CD4-positive, alpha-beta T cell treated with Interleukin-12 subunit alpha and Interleukin-12 subunit beta, for 1 hour (primary cell): Measurements from ENCODE around the gene NAPSA.
A peak's percentile ranks its signal among the peaks of the same experiment; 100 is the strongest.

ENCODE experiments used
- DNase-seq: peaks from one replicate; pipeline ENCODE4 v3.0.0-alpha.2; 2020

The NAPSA gene

GRCh38 chr19:50383852-50384684 is 18.6 kb upstream of the NAPSA start, which contains the start of gene POLD1:
Gene POLD1, plus strand, starts transcription at chr19:50384347. Its CDS starts 14,505 bp downstream, at chr19:50398852.
- peak; percentile 99 for DNase-seq

GRCh38 chr19:50383001-50383851 is 17.8 kb upstream of the NAPSA start:
- DNase-seq, result no peak

- DNase-seq, result no peak
These were observed 16.7 kb upstream of the NAPSA start for GRCh38 chr19:50381881-50382729.

DNA sequence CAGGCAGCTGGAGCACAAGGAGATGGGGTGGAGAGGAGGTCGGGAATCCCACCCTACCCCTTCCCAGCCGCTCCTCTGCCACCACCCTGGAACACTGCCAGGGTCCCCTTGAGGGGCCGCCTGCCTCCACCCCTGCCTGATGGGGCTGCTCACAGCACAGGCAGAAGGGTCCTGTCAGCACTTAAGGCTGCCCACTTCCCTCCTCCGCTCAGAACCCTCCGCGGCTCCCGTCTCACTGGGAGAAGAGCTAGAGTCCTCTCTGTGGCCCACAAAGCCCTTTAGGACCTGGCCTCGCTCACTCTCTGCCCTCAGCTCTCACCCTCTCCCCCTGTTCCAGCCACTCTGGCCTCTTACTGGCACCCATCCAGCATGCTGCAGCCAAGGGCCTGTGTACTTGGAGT is 15.3 kb upstream of the NAPSA start:
- no peak for DNase-seq

DNA sequence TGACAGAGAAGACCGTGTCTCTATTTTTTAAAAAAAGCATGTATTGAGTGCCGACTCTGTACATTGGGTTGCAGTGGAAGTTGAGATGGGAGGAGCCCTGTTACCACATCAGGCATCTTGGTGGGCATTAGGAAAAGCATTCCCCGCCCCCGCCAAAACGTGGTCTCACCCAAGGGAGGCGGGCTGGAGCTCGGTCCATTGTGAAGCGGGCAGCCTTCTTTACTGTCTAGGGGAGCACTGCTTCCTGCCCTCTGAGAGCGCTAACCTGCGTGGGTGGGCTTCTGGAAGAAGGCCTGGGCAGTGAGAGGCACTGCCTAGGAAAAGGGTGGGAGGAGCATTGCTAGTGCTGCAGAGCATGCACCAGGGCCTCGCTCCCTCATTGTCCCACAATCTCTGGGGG is 14.7 kb upstream of the NAPSA start:
- no peak for DNase-seq

- DNase-seq, result no peak
These were observed 14.2 kb upstream of the NAPSA start for GRCh38 chr19:50379602-50380001.

DNA sequence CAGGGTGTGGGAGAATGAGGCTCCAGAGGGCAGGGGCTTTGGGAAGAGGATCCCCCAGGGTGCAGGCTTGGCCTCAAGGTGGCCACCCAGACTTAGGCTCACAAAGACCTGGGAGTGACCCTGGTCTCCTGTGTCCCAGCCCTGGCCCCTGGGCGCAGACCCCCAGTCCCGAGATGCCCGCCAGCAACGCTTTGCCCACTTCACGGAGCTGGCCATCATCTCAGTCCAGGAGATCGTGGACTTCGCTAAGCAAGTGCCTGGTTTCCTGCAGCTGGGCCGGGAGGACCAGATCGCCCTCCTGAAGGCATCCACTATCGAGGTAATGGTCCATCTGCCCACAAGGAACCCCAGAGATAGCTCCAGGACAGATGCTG is 13.4 kb upstream of the NAPSA start:
- DNase-seq, result no peak

- no peak for DNase-seq
These were observed 12.9 kb upstream of the NAPSA start for GRCh38 chr19:50378169-50378862.

DNA sequence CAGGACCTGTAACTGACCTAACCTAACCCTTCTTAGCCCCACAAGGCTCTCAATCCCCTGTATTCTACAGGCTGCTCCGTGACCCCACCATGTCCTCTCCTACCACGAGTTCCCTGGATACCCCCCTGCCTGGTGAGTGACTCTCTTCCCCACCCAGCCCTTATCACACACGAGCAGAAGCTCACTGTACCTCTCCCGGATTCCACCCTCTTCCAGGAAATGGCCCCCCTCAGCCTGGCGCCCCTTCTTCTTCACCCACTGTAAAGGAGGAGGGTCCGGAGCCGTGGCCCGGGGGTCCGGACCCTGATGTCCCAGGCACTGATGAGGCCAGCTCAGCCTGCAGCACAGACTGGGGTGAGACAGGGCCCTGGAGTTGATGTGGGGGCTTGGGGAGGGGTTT is 12.1 kb upstream of the NAPSA start:
- DNase-seq, result no peak

DNA sequence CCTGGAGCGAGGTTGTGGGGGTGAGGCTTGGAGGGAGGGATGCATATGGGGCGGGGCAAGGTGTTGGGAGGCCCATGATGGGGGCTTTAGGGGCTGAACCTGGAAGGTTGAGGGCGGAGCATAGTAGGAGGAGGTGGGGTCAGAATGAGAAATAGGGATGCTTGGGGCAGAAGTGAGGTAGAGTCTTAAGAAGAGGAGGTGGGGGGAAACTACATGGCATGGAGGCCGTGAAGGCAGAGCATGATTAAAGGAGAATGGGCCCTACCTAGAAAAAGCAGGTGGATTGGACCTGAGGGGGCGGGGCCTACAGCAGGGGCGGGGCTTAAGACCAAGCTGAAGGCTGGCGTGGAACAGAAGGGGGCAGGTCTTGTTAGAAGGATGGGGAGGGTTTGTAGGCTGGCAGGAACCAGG is 11.6 kb upstream of the NAPSA start:
- peak; percentile 71 for DNase-seq

DNA sequence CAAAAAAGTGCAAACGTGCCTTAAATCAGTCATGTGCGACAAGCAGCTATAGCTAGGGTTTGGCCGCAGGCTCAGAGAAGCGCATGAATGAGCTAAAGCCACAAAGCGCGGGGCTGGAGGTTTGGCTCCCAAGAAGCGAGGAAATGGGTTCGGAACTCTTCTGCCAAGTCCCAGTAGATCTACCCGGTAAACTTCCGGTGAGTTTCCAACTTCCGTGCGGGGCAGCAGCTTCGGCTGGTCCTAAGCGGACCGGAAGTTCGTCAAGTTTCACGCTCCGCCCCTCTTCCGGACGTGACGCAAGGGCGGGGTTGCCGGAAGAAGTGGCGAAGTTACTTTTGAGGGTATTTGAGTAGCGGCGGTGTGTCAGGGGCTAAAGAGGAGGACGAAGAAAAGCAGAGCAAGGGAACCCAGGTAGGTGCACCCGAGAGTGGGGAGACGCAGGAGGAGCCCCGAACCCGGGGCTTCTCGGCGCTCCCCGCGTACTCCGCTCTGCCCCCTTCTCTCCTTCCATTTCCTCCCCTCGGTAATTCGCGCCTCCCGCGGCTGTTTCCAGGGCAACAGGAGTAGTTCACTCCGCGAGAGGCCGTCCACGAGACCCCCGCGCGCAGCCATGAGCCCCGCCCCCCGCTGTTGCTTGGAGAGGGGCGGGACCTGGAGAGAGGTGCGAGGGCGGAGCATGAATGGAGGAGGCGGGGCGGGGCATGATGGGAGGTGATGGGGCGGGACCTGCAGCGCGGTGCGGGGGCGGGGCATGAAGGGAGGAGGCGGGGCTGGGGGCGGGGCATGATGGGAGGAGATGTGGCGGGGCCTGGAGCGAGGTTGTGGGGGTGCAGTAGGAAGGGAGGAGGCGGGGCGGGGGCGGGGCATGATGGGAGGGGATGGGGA is 11.0 kb upstream of the NAPSA start, which contains the start of gene NR1H2:
TSS of gene NR1H2 (plus strand) at position 292 of the 885 bp plus-strand sequence. CDS start 1,149 bp downstream, outside the sequence.
- DNase-seq, result peak; percentile 97

DNA sequence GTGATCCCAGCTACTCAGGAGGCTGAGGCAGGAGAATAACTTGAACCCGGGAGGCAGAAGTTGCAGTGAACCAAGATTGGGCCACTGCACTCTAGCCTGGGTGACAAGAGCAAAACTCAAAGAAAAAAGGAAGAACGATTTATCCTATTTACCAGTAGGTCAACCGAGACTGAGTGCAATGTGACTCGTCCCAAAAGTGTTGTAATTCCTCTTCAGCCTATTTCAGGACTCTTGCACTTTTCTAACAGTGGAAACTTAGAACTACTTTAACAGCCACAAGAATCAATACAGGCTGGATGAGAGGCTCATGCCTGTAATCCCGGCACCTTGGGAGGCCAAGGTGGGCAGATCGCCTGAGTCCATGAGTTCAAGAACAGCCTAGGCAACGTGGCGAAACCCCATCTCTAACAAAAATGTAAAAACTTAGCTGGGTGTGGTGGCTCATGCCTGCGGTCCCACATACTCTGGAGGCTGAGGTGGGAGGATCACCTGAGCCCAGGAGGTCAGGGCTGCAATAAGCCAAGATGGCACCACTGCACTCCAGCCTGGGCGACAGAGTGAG is 6.6 kb upstream of the NAPSA start:
- DNase-seq, result no peak

DNA sequence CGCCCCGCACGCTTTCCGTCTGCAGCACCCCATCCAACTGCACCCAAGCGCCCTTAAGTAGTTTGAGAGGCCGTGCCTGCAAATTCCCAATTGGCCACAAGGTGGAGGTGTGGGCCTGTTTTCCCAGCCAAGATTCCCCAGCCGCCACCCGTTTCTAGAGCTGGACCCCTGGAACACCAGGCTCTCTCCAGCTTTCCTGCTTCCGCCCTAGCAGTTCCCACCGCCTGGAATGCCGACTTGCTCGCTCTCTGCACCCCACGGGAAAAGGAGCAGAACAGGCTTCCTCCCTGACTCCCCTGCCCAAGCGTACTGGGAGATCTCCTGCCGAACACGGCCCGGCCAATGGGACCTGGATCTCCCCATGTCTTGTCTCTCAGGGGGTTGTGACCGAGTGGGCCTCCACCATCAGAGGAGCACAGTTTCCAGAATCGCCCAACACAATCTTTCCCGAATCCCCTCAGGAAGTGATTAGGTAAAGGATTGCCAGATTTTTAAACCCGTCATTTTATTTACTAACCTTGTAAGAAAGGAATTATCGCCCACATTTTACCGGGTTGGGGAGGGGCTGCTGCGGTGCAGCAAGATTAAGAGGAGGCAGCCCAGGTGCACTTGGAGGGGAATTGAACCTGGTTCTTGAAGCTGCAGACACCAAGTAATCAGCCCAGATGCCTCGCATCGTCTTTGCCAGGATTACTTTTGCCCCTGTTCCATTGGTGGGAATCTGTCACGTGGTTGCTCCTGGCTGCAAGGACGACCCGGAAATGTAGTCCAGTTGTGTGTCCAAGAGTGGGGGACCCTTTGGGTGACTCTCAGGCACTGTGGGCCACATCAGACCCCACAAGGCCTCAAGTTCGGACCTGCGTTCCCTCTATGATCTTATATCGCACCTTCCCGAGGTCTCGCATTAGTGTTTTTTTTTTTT is 3.5 kb upstream of the NAPSA start:
- DNase-seq, result peak; percentile 84

- DNase-seq, result no peak
These were observed 2.6 kb downstream of the NAPSA start for GRCh38 chr19:50362656-50363424.

DNA sequence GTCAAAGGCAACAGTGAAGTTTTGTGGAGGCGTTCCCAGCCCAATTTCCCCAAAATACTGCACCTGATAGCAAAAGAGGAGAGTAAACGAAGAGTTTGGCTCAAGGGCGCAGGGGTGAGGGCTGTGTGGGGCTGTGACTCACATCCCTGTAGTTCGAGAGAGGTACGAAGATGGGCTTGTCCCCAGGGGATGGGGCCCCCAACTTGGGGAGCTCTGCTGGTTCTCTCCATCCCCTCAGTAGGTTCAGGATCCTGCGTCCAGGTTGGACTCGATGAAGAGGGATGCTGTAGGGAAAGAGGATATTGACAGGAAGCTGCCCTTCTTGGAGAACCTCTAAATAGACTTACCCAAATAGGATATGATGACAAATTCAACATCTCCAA is 3.4 kb downstream of the NAPSA start:
- no peak for DNase-seq

GRCh38 chr19:50361290-50362029 is 4.0 kb downstream of the NAPSA start:
- peak; percentile 35 for DNase-seq

GRCh38 chr19:50359328-50359818 is 6.1 kb downstream of the NAPSA start:
- DNase-seq, result no peak
